K562 (cell line): Measurements from ENCODE around the gene FRMD4B. TPM values are rescaled to one million over a fixed set of nuclear protein-coding genes. Genes with fewer than 3 reads are reported as not detected.
A peak's percentile ranks its signal among the peaks of the same experiment; 100 is the strongest.

Experiments
- ATAC-seq: fragments of 200-7000 bp; cut with Tn5 transposase; 3 replicates; pipeline ENCODE4 v1.9.1; 2020; ENCODE audit warnings: moderate library complexity
- BruUV-seq: library from RNA; stranded (reverse); fragments of 400-500 nt; replicated peaks from 2 replicates; lab custom pipeline; 2021; lab: Mats Ljungman, UMichigan
- CTCF ChIA-PET: fragments of 300-600 bp; formaldehyde crosslinking; extraction: SDS; loops from one replicate; lab custom pipeline; 2021; ENCODE audit warnings: low intra/inter-chr PET ratio; lab: Yijun Ruan, JAX
- POLR2A ChIA-PET: fragments of 300-600, 350-650 bp; sonication (Branson Sonifier 250); formaldehyde crosslinking; extraction: SDS; loops from one replicate; lab custom pipeline; 2021; ENCODE audit warnings: antibody characterized with exemption, inconsistent platforms; lab: Yijun Ruan, JAX
- DNase-seq, 4 experiments: peaks; one replicate each; pipeline versions ENCODE4 v3.0.0 to v3.0.0-alpha.2; 2011 to 2018; ENCODE audit warnings: low spot score in 3 of 4, mixed read lengths in 3 of 4; ENCODE audit errors: extremely low read depth in 1 of 4
- FAIRE-seq: peaks from 2 replicates; lab custom pipeline; 2011; peaks lifted over from hg19 to GRCh38; lab: Jason Lieb, UNC
- H2AFZ ChIP-seq: 2 replicates; pipeline ENCODE4 v1.6.0; 2011; ENCODE audit warnings: low read depth, low read length, control low read depth, inconsistent platforms
- H3K27ac ChIP-seq: fragments of 200-600 bp; 3 replicates; pipeline ENCODE4 v1.8.0; 2011; ENCODE audit warnings: low read depth, mild to moderate bottlenecking, control low read depth, inconsistent platforms, low read length, moderate library complexity, mixed read lengths; ENCODE audit errors: extremely low read depth
- H3K27me3 ChIP-seq, 2 experiments: fragments of 300-600 bp in 1 of 2; 2 replicates in 1 of 2; 3 replicates in 1 of 2; pipeline versions ENCODE4 v1.6.0 to v1.8.0; 2011; ENCODE audit warnings: inconsistent platforms in 2 of 2, low read length in 2 of 2, mild to moderate bottlenecking in 1 of 2, mixed read lengths in 1 of 2, moderate library complexity in 1 of 2; ENCODE audit not compliant: control insufficient read depth in 2 of 2, insufficient read depth in 2 of 2
- H3K36me3 ChIP-seq: fragments of 300-600 bp; 3 replicates; pipeline ENCODE4 v1.8.0; 2011; ENCODE audit warnings: mild to moderate bottlenecking, low read length, inconsistent platforms; ENCODE audit not compliant: control insufficient read depth, insufficient read depth
- H3K4me1 ChIP-seq, 2 experiments: fragments of 200-600 bp in 1 of 2; replicated peaks in 1 of 2; 2 replicates in 1 of 2; 3 replicates in 1 of 2; pipeline versions ENCODE4 v1.5.1 to v1.8.0; 2011; ENCODE audit warnings: inconsistent platforms in 2 of 2, low read length in 2 of 2, mild to moderate bottlenecking in 1 of 2, mixed read lengths in 1 of 2, moderate library complexity in 1 of 2; ENCODE audit not compliant: control insufficient read depth in 2 of 2, insufficient read depth in 2 of 2
- H3K4me2 ChIP-seq: 2 replicates; pipeline ENCODE4 v1.6.1; 2011; ENCODE audit warnings: low read length, control low read depth, inconsistent platforms, mixed read lengths; ENCODE audit not compliant: insufficient read depth
- H3K4me3 ChIP-seq: fragments of 200-600 bp; sonication (generic), shearing (Covaris generic); 2 replicates; pipeline ENCODE4 v1.5.1; 2016; ENCODE audit warnings: control low read depth, inconsistent platforms
- H3K79me2 ChIP-seq: fragments of 200-600 bp; 3 replicates; pipeline ENCODE4 v1.8.0; 2011; ENCODE audit warnings: low read length, inconsistent platforms; ENCODE audit not compliant: control insufficient read depth, insufficient read depth
- H3K9ac ChIP-seq, 2 experiments: 2 replicates each; pipeline versions ENCODE4 v1.6.0 to v1.6.1; 2011; ENCODE audit warnings: low read depth in 2 of 2, low read length in 2 of 2, control low read depth in 1 of 2, inconsistent platforms in 1 of 2, mild to moderate bottlenecking in 1 of 2, mixed read lengths in 1 of 2; ENCODE audit not compliant: insufficient read depth in 1 of 2
- H3K9me1 ChIP-seq: one replicate; pipeline ENCODE4 v1.6.0; 2011; ENCODE audit warnings: inconsistent platforms, mild to moderate bottlenecking, low read length, moderate library complexity; ENCODE audit not compliant: control insufficient read depth, insufficient read depth
- H3K9me3 ChIP-seq: replicated peaks from 2 replicates; pipeline ENCODE4 v1.5.1; 2011; ENCODE audit warnings: low read depth, low read length, inconsistent platforms; ENCODE audit not compliant: control insufficient read depth, insufficient read depth
- H4K20me1 ChIP-seq: replicated peaks from 2 replicates; pipeline ENCODE4 v1.6.1; 2011; ENCODE audit warnings: low read length, inconsistent platforms, mixed read lengths; ENCODE audit not compliant: control insufficient read depth, insufficient read depth
- CREM ChIP-seq: IDR thresholded peaks from 2 replicates; pipeline ENCODE4 v1.6.1; 2014; ENCODE audit warnings: antibody characterized with exemption, low read depth
- MLLT1 ChIP-seq, 2 experiments: fragments of 450-650 bp; IDR thresholded peaks; 2 replicates each; pipeline ENCODE4 v1.6.1; 2016
- ZBTB17 ChIP-seq: fragments of 450-650 bp; formaldehyde crosslinking; IDR thresholded peaks from 2 replicates; pipeline ENCODE4 v1.4.0; 2020; ENCODE audit warnings: mild to moderate bottlenecking
- ZNF586 ChIP-seq: fragments of 450-650 bp; formaldehyde crosslinking; conservative IDR thresholded peaks from 2 replicates; pipeline ENCODE4 v1.4.0; 2020; ENCODE audit warnings: mild to moderate bottlenecking, moderate library complexity
- WGBS: fragments of 100-300 bp; shearing (Covaris generic); methylation state at CpG from one replicate; pipeline ENCODE4 v1.1.6; 2016; ENCODE audit warnings: low coverage, mixed read lengths; ENCODE audit not compliant: insufficient coverage; ENCODE audit errors: missing lambda C conversion rate; 5-methylcytosine and 5-hydroxymethylcytosine counted together
- in situ Hi-C: fragments of 300-500 bp; cut with MboI; formaldehyde crosslinking; loops from 4 replicates; pipeline ENCODE4 v1.15.0; 2018; ENCODE audit warnings: inconsistent platforms, mixed read lengths
- intact Hi-C: fragments of 100-400 bp; cut with micrococcal nuclease; formaldehyde crosslinking; loops from 2 replicates; pipeline ENCODE4 v1.14.2; 2022
- polyA plus RNA-seq, 8 experiments: library from polyadenylated mRNA; depleted of rRNA in 4 of 8; stranded (reverse) in 5 of 8; unstranded in 3 of 8; fragments of >200 nt; fragmentation: Nextera tagmentation in 2 of 8; fragmentation: Illumina TruSeq in 1 of 8; extraction: Ambion mirVana in 2 of 8; extraction: Trizol in 1 of 8; gene quantifications; 2 replicates each; pipeline versions ENCODE4 v1.2.1 to v1.2.3, GENCODE V29; 2011 to 2014; ENCODE audit warnings: inconsistent platforms in 1 of 8, missing spikeins in 1 of 8
- total RNA-seq, 7 experiments: library from RNA; depleted of rRNA in 6 of 7; stranded (reverse); fragments of >200 nt in 6 of 7; fragmentation: Illumina TruSeq in 2 of 7; extraction: Trizol in 2 of 7; gene quantifications; 2 replicates each; pipeline versions ENCODE4 v1.2.1 to v1.2.3, GENCODE V29; 2011 to 2021; ENCODE audit warnings: low replicate concordance in 1 of 7

Gene FRMD4B
- total and polyA plus RNA-seq, 9 of the 15 experiments (the other 6 are each of a cell fraction or from before 2014, with no cell fraction given), result 0.03 to 0.09 (median 0.04) TPM; not detected in 3

- no peak overlapping the region for H3K4me3 ChIP-seq
- DNase-seq (no peak), ATAC-seq (no peak; the same call in 2 of the 3 replicates), FAIRE-seq (no peak)
- WGBS, result 0% methylated on average over 7 of the region's 7 CpGs
- ChIA-PET POLR2A (interaction anchor here (0.6 to 0.7 kb wide), 2 partner anchors 25 to 368 kb away, joined by 3 read pairs; no protein-coding TSS in a partner anchor), CTCF (no interaction called here)
- H3K9me1 ChIP-seq, result no peaks in the 10 kb centered on the region
- H3K27me3 ChIP-seq, result no peaks in the 10 kb centered on the region; a peak in 1 of 5 replicates
- H4K20me1 ChIP-seq, result no peaks in the 10 kb centered on the region
- no peaks in the 10 kb centered on the region for H3K9me3 ChIP-seq
- intact Hi-C loops (loop anchor here (5.0 kb wide), 2 partner anchors 119 to 264 kb away; no protein-coding TSS in a partner anchor), in situ Hi-C loops (loop anchor here (10.0 kb wide), 1 partner anchor 262 kb away; no protein-coding TSS in a partner anchor)
- no peak overlapping the region for H3K4me2 ChIP-seq
- H3K27ac ChIP-seq, result no peak overlapping the region
- BruUV-seq, result no TSS peak
- no peaks in the 10 kb centered on the region for H3K4me1 ChIP-seq
- no peaks in the 10 kb centered on the region for H3K79me2 ChIP-seq
- H3K36me3 ChIP-seq, result no peaks in the 10 kb centered on the region
- TF ChIP-seq ZBTB17 (CRISPR knock-in tag), result peak; percentile 70; the same call in 1 of the 2 replicates
- no peak for TF ChIP-seq ZNF586 (CRISPR knock-in tag)
- no peak for TF ChIP-seq CREM
- TF ChIP-seq MLLT1 (IDR thresholded peaks at IDR 0.05), result peak in 1 of 2 experiments; percentile 63; a peak in 1 of 4 replicates
- H3K9ac ChIP-seq, result no peak overlapping the region
- no peak overlapping the region for H2AFZ ChIP-seq
Observed at GRCh38 chr3:69426291-69426966, 40.5 kb upstream of the FRMD4B start.
